Mesothelial cell of epicardium (in vitro differentiated cells): Measurements from ENCODE around the gene MOB3C. TPM values are rescaled to one million over a fixed set of nuclear protein-coding genes. Genes with fewer than 3 reads are reported as not detected.

Experiments
- DNase-seq, 2 experiments: peaks; one replicate each; pipeline ENCODE4 v3.0.0; 2021; ENCODE audit warnings: low spot score in 2 of 2; ENCODE audit not compliant: unreplicated experiment in 2 of 2
- H3K27ac Mint-ChIP-seq: 2 replicates; pipeline ENCODE4 v1.8.0; 2021; ENCODE audit warnings: mixed read lengths
- H3K27me3 Mint-ChIP-seq: 2 replicates; pipeline ENCODE4 v1.8.0; 2021; ENCODE audit warnings: low read depth, mixed read lengths
- H3K36me3 Mint-ChIP-seq: 2 replicates; pipeline ENCODE4 v1.8.0; 2021; ENCODE audit warnings: mixed read lengths
- H3K4me1 Mint-ChIP-seq: 2 replicates; pipeline ENCODE4 v1.8.0; 2021; ENCODE audit warnings: mixed read lengths
- H3K4me3 Mint-ChIP-seq: 2 replicates; pipeline ENCODE4 v1.8.0; 2021; ENCODE audit warnings: mild to moderate bottlenecking, moderate library complexity, mixed read lengths
- H3K9me3 Mint-ChIP-seq: 2 replicates; pipeline ENCODE4 v1.8.0; 2021; ENCODE audit warnings: mixed read lengths
- total RNA-seq: library from RNA; stranded (reverse); gene quantifications from 3 replicates; pipeline ENCODE4 v1.2.1, GENCODE V29; 2021
- TF ChIP-seq, protein P1 (sequence below): fragments of 200-600 bp; sonication (generic); IDR thresholded peaks from one replicate; pipeline ENCODE4 v1.5.0; 2021; ENCODE audit warnings: antibody characterized with exemption; ENCODE audit not compliant: unreplicated experiment

Gene MOB3C
- total RNA-seq, 1 donor from 2014 or later = 11.0 TPM

GRCh38 chr1:46637444-46638083 lies 21.0 kb upstream of the MOB3C start:
- Mint-ChIP-seq H3K9me3 (no peaks in the 10 kb centered on the region), H3K36me3 (peaks cover 41% of the 10 kb centered on the region), H3K27me3 (no peaks in the 10 kb centered on the region), H3K4me3 (no peak overlapping the region), H3K27ac (no peak overlapping the region), H3K4me1 (peaks cover 29% of the 10 kb centered on the region)
- TF ChIP-seq, protein P1, sequence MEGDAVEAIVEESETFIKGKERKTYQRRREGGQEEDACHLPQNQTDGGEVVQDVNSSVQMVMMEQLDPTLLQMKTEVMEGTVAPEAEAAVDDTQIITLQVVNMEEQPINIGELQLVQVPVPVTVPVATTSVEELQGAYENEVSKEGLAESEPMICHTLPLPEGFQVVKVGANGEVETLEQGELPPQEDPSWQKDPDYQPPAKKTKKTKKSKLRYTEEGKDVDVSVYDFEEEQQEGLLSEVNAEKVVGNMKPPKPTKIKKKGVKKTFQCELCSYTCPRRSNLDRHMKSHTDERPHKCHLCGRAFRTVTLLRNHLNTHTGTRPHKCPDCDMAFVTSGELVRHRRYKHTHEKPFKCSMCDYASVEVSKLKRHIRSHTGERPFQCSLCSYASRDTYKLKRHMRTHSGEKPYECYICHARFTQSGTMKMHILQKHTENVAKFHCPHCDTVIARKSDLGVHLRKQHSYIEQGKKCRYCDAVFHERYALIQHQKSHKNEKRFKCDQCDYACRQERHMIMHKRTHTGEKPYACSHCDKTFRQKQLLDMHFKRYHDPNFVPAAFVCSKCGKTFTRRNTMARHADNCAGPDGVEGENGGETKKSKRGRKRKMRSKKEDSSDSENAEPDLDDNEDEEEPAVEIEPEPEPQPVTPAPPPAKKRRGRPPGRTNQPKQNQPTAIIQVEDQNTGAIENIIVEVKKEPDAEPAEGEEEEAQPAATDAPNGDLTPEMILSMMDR = no peak
- DNase-seq = no peak

DNA sequence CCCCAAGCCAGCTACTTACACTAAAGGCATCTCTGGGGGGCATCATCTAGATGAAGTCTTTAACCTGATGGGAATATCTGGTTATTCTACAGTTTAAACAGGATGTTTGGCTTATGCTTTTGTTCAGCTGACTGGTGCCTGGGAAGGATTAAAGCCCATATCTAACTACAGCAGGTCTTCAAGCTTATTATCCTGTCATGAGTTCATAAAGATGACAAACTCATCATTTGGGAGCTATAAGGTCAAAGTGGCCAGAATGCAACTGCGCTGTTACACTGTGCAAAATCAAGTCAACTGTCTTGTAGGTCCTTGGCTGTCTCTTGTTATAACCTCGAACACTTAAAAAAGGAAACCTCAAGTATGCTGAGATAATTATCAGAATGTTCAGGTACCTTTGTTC lies 18.6 kb upstream of the MOB3C start:
- Mint-ChIP-seq H3K4me1 (peaks cover 14% of the 10 kb centered on the region), H3K27ac (no peak overlapping the region), H3K36me3 (peaks cover 36% of the 10 kb centered on the region), H3K4me3 (no peak overlapping the region), H3K27me3 (no peaks in the 10 kb centered on the region), H3K9me3 (no peaks in the 10 kb centered on the region)
- DNase-seq = no peak
- TF ChIP-seq, protein P1 = no peak

DNA sequence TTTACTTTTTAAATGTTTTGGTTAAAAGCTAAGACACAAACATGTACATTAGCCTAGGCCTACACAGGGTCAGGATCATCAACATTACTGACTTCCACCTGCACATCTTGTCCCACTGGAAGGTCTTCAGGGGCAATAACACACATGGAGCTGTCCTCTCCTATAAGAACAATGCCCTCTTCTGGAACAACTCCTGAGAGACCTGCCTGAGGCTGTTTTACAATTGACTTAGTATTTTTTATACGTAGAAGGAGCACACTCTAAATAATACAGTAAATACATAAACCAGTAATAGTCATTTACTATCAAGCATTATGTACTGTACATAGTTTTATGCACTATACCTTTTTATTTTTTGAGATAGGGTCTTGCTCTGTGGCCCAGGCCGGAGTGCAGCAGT lies 14.1 kb upstream of the MOB3C start:
- Mint-ChIP-seq H3K9me3 (no peaks in the 10 kb centered on the region), H3K27me3 (no peaks in the 10 kb centered on the region), H3K4me3 (no peak overlapping the region), H3K27ac (no peak overlapping the region), H3K4me1 (no peaks in the 10 kb centered on the region), H3K36me3 (peaks cover 21% of the 10 kb centered on the region)
- TF ChIP-seq, protein P1 = no peak
- no peak for DNase-seq

DNA sequence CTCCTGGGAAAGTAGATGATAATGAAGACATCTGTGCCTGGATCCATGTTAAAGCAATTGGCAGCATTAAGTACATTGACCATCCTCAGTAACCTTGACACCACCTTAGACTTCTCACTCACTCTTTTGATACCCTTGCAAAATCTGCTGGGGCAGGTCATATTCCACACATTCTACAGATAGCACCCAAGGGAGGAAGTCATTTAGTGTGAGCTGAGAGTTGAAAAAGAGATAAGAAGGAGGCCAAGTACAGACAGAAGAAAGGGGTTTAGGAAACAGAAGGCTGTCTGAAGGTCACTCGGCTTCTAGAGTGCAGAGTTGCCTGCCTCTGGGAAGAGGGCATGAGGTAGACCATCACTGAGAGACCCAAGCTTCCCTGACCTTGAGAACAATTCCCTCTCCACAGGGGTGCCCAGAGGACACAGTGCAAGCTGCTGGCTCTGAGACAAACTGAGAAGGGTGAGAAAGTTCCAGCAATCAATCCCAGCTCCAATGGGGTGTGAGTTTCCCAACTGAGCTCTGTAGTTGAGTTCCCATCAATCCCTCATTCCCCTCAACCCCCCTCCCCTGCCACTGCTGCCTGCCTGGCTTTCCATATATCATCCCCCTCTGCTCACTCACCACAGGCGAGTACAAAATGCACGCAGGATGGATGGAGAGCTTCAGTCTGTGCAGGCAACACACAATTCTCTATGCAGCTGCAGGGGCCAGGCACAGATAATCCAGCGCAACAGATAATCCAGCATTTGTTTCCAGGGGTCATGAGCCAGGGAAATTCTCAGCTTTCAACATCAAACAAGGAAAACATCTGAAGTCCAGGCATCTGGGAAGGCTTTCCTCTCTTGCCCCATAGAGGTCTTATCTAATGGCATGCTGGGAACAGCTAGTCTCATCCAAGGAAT lies 7.4 kb upstream of the MOB3C start:
- TF ChIP-seq, protein P1 = no peak
- peak overlapping the region; percentile 86 for H3K27ac Mint-ChIP-seq
- DNase-seq = no peak
- H3K4me3 Mint-ChIP-seq = no peak overlapping the region
- H3K36me3 Mint-ChIP-seq = no peaks in the 10 kb centered on the region
- no peaks in the 10 kb centered on the region for H3K9me3 Mint-ChIP-seq
- peaks cover 24% of the 10 kb centered on the region for H3K4me1 Mint-ChIP-seq
- H3K27me3 Mint-ChIP-seq = peaks cover 1% of the 10 kb centered on the region

GRCh38 chr1:46622344-46622743 lies 5.7 kb upstream of the MOB3C start:
- H3K9me3 Mint-ChIP-seq = no peaks in the 10 kb centered on the region
- DNase-seq = no peak
- H3K27me3 Mint-ChIP-seq = peaks cover 6% of the 10 kb centered on the region
- peaks cover 29% of the 10 kb centered on the region for H3K4me1 Mint-ChIP-seq
- H3K27ac Mint-ChIP-seq = peak overlapping the region; percentile 37
- TF ChIP-seq, protein P1 = peak; percentile 23
- no peaks in the 10 kb centered on the region for H3K36me3 Mint-ChIP-seq
- no peak overlapping the region for H3K4me3 Mint-ChIP-seq
